ENCODE measurements around the gene STRIP1. TPM values are rescaled to one million over a fixed set of nuclear protein-coding genes. Genes with fewer than 3 reads are reported as not detected.

Gene STRIP1
- total RNA-seq, 1 experiment from 2014 or later: 36.5 TPM

- Histone ChIP-seq H3K9me3 (ENCODE audit: insufficient read depth, low read depth) (no peaks in the 10 kb centered on the region), H3K9me2 (ENCODE audit: insufficient read depth) (no peaks in the 10 kb centered on the region), H2AFZ (no peak overlapping the region), H3K4me2 (no peak overlapping the region), H4K20me1 (ENCODE audit: insufficient read depth) (no peaks in the 10 kb centered on the region), H3K4me3 (no peak overlapping the region), H3K79me2 (ENCODE audit: low read depth) (no peaks in the 10 kb centered on the region), H3K27ac (no peak overlapping the region), H3K4me1 (replicated peaks; ENCODE audit: insufficient read depth) (peaks cover 16% of the 10 kb centered on the region; the same call in 1 of the 2 replicates), H3K36me3 (ENCODE audit: low read depth) (peaks cover 36% of the 10 kb centered on the region), H3F3A (ENCODE audit: insufficient read depth, low read depth) (peaks cover 28% of the 10 kb centered on the region; the same call in 1 of the 2 replicates), H3K27me3 (ENCODE audit: insufficient read depth, low read depth) (no peaks in the 10 kb centered on the region)
- BruUV-seq (replicated peaks): no TSS peak
- CTCF ChIA-PET: interaction anchor here (1.2 to 1.3 kb wide), 2 partner anchors 12 to 60 kb away, joined by 3 read pairs; no protein-coding TSS in a partner anchor
- TF ChIP-seq CTCF (conservative IDR thresholded peaks at IDR 0.05) (no peak), EZH2 (IDR thresholded peaks at IDR 0.05; ENCODE audit: low read depth) (no peak)
- POLR2A ChIA-PET (ENCODE audit: unreplicated experiment): no interaction called here
- intact Hi-C loops (cut with micrococcal nuclease; ENCODE audit: unreplicated experiment): no loop called here
- DNase-seq: no peak
These were observed 24.9 kb downstream of the STRIP1 start for GRCh38 chr1:110059133-110059863.

- no TSS peak for BruUV-seq (replicated peaks)
- DNase-seq: peak in 1 of 2 experiments; percentile 28
- Histone ChIP-seq H3K79me2 (ENCODE audit: low read depth) (no peaks in the 10 kb centered on the region), H3K9me2 (ENCODE audit: insufficient read depth) (no peaks in the 10 kb centered on the region), H3K4me2 (no peak overlapping the region), H4K20me1 (ENCODE audit: insufficient read depth) (no peaks in the 10 kb centered on the region), H3F3A (ENCODE audit: insufficient read depth, low read depth) (peaks cover 25% of the 10 kb centered on the region; the same call in 1 of the 2 replicates), H2AFZ (no peak overlapping the region), H3K27ac (no peak overlapping the region), H3K9me3 (ENCODE audit: insufficient read depth, low read depth) (no peaks in the 10 kb centered on the region), H3K27me3 (ENCODE audit: insufficient read depth, low read depth) (no peaks in the 10 kb centered on the region), H3K4me1 (replicated peaks; ENCODE audit: insufficient read depth) (peaks cover 16% of the 10 kb centered on the region; the same call in 1 of the 2 replicates), H3K36me3 (ENCODE audit: low read depth) (peaks cover 28% of the 10 kb centered on the region), H3K4me3 (no peak overlapping the region)
- POLR2A ChIA-PET (ENCODE audit: unreplicated experiment): interaction anchor here (0.6 kb wide), 1 partner anchor 53 kb away, joined by 3 read pairs; no protein-coding TSS in a partner anchor
- TF ChIP-seq EZH2 (IDR thresholded peaks at IDR 0.05; ENCODE audit: low read depth): no peak
- peak; percentile 96 for TF ChIP-seq CTCF (conservative IDR thresholded peaks at IDR 0.05)
- intact Hi-C loops (cut with micrococcal nuclease; ENCODE audit: unreplicated experiment): no loop called here
- CTCF ChIA-PET: interaction anchor here (0.6 to 1.3 kb wide), 5 partner anchors 11 to 561 kb away, joined by 3 to 10 read pairs (median 3); no protein-coding TSS in a partner anchor
These were observed 25.7 kb downstream of the STRIP1 start for GRCh38 chr1:110060034-110060661.

GRCh38 chr1:110060662-110061060 lies 26.2 kb downstream of the STRIP1 start:
- intact Hi-C loops (cut with micrococcal nuclease; ENCODE audit: unreplicated experiment): no loop called here
- DNase-seq: no peak
- ChIA-PET POLR2A (ENCODE audit: unreplicated experiment) (interaction anchor here (0.6 kb wide), 1 partner anchor 53 kb away, joined by 3 read pairs; no protein-coding TSS in a partner anchor), CTCF (interaction anchor here (0.6 to 1.3 kb wide), 4 partner anchors 10 to 562 kb away, joined by 3 read pairs; no protein-coding TSS in a partner anchor)
- peaks cover 16% of the 10 kb centered on the region; the same call in 1 of the 2 replicates for H3K4me1 ChIP-seq (replicated peaks; ENCODE audit: insufficient read depth)
- no peak for TF ChIP-seq CTCF (conservative IDR thresholded peaks at IDR 0.05)
- TF ChIP-seq EZH2 (IDR thresholded peaks at IDR 0.05; ENCODE audit: low read depth): no peak
- BruUV-seq (replicated peaks): no TSS peak
- H3K79me2 ChIP-seq (ENCODE audit: low read depth): no peaks in the 10 kb centered on the region
- H3K4me3 ChIP-seq: no peak overlapping the region
- H2AFZ ChIP-seq: no peak overlapping the region
- no peaks in the 10 kb centered on the region for H3K9me2 ChIP-seq (ENCODE audit: insufficient read depth)
- peaks cover 22% of the 10 kb centered on the region for H3K36me3 ChIP-seq (ENCODE audit: low read depth)
- no peak overlapping the region for H3K27ac ChIP-seq
- no peaks in the 10 kb centered on the region for H4K20me1 ChIP-seq (ENCODE audit: insufficient read depth)
- no peaks in the 10 kb centered on the region for H3K27me3 ChIP-seq (ENCODE audit: insufficient read depth, low read depth)
- H3K9me3 ChIP-seq (ENCODE audit: insufficient read depth, low read depth): no peaks in the 10 kb centered on the region
- H3K4me2 ChIP-seq: no peak overlapping the region
- H3F3A ChIP-seq (ENCODE audit: insufficient read depth, low read depth): peaks cover 23% of the 10 kb centered on the region; the same call in 1 of the 2 replicates

Data from PC-9 (cell line).